Activated CD4-positive, alpha-beta T cell treated with anti-CD3 and anti-CD28 coated beads, Interleukin-2, amount 50 U/mL, for 16 hours (primary cell): Measurements from ENCODE around the gene SAMMSON.

Source experiments
- DNase-seq: peaks from one replicate; pipeline ENCODE4 v3.0.0-alpha.2; 2020

SAMMSON gene

DNA sequence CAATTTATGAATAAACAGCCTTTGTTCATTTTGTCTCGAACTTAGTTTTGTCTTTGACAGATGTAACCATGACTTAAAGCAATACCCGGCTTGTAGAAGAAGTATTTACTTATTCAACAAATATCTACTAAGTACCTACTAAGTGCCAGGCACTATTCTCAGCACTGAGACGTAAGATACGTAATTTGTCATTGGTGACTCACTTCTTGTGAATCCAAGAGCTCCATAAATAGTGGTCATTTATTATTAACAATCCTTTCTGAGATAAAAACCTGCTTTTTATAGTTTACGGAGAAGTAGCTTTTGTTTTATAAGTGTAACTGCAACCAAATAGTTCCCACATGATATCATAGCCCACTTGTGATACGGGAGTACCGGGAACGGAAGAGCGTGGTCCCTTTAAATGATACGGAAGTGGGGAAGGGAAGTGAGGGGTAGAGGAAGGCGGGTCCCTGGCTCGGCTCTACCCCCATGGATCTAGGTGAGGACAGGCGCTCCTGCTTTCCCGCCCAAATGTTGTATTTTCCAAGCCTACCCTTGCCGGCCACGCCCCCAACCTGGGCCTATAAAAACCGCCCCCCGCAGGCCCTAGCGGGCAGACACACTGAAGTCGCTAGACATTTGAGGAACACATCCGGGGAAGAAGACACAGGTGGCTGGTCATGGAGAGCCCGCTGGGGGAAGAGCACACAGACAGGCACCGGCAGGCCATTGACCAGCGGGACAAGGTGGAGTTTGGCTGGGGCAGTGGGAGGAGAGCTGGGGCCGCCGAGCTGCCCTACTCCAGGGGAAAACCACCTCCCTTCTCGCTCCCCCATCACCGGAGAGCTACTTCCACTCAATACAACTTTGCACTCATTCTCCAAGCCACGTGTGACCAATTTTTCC is at the start of gene SAMMSON:
Gene SAMMSON (plus strand): TSS at position 594 of the 888 bp plus-strand sequence.
- no peak for DNase-seq

DNA sequence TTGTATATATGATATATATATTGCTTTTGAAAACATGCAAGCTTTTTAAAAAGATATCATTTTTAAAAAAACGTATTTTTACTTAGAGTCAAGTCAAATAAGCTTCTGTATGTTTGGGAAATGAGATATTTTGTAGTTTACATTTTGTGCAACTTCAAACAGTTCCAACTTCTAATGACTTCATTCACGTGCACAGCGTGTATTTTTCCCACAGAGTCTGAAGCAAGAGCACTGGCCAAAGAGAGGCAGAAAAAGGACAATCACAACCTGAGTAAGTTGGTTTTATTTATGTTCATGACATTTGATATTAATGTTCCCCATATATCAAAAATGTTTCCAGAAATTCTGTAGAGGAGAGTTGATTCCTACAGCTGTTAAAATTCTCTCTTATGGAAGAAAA is 47.9 kb upstream of the SAMMSON start:
- DNase-seq = no peak

DNA sequence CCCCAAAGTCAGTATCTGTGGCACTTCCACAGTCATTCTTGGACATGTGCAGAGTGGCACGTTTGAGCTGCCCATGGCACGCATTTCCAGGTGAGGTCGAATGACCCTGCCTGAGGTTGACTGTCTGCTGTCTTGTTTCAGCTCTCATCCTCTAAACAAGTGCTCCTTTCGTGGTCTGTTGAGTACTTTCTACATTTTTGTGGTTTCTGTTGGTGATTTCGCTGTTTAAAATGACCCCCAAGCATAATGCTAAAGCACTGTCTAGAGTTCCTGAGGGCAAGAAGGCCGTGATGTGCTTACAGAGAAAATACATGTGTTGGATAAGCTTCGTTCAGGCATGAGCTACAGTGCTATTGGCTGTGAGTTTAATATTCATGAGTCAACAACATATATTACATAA is 40.0 kb upstream of the SAMMSON start:
- no peak for DNase-seq

DNA sequence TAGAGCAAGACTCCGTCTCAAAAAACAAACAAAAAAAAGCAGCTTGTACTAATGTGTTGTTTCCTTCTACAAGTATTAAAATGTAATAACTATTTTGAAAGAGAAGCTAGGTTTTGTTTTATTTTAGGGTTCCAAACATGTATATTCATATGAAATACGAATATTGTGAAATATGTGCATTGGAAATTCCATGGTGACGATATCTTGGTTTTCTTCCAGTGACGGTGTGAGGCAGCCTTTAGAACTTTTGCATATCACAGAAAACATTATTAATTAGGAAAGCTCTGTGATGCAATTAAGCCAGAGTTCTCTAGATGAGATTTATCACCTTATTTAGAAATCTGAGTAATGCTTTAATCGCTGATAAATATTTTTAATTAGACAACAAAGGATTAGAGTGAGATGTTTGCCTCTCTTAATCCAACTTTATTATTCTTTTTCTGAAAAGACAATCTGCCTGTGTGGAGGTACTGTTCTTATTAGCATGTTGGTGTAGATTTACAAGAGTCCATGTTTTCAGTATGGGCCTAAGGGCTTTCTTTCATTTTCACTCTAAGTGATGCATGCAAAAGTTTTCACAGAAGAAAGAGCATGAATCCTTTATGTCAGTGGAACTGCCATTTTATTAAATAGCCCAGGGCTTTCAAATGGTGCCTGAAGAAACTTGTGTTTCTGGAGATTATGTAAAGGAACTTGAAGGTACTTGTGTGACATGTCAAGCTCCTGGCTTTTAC is 37.7 kb upstream of the SAMMSON start:
- DNase-seq = no peak

DNA sequence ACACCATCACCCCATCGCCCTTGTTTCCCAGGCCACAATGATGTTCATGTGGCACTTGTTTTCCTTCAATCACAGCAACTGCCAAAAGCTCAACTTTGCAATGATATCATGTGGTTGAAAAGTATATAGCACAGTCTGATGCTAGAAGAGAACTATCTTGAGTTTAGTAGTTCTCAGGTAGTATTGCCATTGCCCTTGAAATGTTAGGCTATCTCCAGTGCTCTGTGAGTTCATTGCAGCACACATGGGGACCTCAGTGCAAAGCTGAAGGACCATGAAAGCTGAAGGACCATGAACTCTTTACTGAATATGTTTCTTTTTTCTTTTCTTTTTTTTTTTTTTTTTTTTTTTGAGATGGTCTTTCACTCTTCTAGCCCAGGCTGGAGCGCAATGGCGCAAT is 35.9 kb upstream of the SAMMSON start:
- no peak for DNase-seq

DNA sequence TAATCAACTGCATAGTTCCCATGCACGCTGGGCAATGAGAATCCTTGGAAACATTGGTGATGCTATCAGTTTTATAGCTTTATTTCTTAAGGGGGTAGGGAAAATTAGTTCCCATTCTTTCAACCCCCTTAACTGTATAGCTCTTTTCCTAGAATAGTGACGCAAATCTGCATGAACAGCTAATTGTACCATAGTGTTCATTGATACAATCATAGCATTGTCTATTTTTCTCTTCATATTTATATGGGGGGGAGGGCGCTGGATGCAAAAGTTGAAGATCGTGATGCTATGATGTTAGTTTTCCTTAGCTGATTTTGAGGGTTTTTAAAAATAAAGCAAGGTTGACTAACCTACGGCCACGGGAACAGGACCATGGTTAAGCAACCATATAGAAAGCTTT is 32.4 kb upstream of the SAMMSON start:
- no peak for DNase-seq

DNA sequence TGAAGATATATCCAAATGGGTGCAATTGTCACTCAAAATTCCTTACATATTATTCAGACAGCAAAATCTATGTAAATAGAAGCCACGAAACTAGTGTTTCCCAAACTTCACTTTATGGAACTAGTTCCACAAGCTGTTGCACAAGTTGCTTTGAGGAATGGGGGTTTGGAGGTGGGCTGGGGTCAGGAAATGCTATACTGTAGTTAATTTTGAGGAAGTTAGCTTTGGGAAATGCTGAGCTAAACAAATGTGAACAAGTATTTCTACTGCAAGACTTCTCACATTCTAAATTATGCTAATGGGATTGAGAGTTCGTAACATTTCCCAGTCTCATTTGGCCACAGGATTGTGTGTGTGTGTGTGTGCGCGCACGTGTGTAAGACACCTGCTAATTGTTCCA is 28.7 kb upstream of the SAMMSON start:
- no peak for DNase-seq

DNA sequence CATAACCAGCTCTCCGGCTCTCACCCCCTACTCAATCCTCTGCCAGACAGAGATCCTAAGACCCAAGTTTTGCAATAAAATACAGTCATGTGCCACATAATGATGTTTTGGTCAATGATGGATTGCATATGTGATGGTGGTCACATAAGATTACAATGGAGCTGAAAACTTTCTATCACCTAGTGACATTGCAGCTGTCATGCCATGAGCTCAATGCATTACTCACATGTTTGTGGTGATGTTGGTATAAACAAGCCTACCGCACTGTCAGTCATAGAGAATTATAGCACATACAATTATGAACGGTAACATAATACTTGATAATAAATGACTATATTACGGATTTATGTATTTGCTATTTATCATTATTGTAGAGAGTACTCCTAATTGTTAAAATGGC is 26.9 kb upstream of the SAMMSON start:
- DNase-seq = no peak

DNA sequence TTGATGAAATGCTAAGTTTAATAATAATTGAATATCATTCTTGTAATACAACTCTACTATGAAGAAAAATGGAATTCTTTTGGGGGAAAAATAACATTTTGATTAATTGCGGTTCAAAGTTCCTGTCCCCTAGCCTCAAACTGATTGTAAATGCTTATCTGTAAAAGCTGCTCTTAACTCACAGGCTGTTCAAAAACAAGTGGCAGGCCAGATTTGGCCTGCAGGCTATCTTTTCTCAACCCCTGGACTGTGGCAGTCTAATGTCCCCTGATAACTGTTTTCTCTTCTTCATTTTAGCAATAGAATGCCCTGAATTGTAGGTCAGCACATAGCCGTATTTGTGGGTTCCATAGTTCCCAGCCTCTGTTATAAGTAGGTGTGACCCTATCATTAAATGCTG is 23.5 kb upstream of the SAMMSON start:
- no peak for DNase-seq

DNA sequence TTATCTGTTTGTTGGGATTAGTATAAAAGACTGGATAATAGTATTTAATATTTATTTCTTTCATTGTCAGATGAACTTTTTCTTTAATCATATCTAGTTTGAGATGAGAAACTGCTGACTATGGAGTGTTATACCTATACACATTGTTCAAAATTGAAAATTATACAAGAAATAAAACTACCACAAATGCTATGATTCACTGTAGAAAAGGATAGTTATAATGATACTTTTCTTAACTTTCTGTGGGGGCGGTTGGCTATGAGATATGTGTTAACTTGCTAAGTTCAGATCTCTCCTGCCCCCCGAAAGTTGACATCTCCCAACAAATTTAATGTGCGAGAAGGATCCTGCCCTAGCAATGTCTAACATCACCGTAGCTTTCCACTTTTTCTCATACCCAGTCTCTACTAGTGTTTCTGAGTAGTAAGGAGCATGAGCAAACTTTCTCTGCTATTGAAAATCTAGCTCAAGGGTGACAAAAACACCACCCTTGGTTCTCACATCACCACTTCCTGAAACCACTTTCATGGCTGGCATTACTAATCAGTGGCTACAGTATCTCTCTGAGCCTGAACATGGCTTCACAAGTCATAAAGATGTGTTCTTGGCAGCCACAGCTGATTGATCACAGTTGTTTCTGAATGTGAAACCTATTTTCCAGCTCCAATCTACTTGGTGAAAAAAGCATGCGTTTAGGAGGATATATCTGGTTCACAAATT is 15.8 kb upstream of the SAMMSON start:
- peak; percentile 55 for DNase-seq

DNA sequence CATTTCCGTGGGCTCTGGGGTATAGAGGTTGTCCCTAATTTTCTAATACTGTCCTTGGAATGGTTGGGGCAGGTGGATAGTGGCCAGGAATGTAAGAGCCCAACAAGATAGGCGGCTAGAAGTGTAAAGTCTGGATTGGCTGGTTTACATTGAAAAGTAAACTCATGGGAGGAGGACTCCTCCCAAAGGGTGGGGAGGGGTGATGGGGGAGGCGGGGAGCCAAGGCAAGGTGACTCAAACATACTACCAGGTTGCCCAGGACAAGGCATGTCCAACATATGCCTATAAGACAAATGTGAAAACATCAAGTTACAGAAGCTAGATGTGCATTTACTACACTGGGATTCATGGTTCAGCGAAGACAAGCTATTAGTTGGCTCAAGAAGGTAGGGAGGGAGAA is 14.3 kb upstream of the SAMMSON start:
- no peak for DNase-seq

DNA sequence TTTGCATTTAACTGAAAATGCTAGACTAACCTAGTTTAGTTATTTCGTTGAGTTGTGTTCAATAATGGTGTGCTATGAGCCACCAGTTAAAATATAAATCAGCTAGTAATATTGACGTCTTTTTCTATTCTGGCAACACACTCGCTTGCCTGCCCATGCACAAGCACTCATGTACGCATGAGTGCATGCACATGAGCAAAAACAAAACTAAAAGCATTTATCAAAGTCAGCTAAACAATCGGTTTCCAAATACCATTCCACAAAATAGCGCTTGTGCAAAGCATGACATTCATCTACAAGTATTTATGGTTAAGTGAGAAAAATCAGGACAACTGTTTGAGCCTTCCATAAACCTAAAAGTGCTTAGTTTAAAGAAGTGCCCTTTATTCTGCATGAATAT is 13.1 kb upstream of the SAMMSON start:
- DNase-seq = no peak

DNA sequence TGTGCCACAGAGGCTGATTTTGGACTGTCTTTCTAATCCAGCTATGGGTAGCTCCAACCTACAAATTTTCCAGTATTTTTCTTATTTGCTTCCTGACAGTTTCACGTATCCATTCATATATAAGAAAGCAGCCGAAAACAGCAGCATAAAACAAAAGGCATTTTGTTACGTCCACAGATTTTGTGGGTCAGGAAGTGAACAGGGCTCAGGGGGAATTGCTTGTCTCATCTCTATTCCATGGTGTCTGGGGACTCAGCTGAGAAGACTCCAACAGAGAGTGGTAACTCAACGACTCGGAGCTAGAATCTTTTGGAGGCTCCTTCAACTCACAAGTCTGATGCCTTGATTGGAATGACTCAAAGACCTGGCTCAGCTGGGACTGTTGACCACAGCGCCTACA is 11.7 kb upstream of the SAMMSON start:
- DNase-seq = no peak

DNA sequence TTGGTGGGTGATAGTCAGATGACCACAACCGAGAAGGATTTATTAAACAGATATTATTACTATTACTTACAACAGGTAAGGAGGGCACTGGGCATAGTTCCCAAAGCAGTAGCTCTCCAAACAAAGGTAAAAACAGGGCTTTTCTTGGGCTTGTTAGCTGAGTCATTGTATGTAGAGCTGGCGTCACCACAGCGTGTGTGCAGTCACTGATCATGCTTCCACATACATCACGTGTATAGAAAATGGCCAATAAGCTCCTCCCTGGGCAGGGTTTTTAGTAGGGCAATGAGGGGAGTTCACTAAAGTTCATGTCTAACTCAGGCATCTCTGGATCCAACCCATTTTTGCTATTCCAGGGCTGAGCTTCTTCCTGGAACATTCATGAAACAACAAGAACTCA is 5.8 kb upstream of the SAMMSON start:
- no peak for DNase-seq

DNA sequence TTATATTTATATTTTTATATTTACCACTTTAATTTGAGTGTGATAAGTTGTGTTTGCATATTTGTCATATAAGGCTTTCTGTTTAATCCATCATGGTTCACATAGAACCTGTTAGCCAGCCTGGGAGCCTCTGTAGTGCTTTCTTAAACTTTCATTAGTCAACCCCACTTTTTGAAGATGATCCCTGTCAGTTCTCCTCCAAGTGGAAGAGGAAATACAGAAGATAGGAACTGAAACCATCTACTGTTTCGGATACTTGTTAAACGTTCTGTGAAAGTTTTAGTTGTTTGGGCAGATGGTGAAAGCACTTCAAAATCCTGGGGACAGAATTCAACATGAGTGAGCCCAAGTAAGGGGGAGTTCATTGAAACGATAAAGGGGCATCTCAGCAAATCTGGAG is 4.6 kb upstream of the SAMMSON start:
- no peak for DNase-seq

DNA sequence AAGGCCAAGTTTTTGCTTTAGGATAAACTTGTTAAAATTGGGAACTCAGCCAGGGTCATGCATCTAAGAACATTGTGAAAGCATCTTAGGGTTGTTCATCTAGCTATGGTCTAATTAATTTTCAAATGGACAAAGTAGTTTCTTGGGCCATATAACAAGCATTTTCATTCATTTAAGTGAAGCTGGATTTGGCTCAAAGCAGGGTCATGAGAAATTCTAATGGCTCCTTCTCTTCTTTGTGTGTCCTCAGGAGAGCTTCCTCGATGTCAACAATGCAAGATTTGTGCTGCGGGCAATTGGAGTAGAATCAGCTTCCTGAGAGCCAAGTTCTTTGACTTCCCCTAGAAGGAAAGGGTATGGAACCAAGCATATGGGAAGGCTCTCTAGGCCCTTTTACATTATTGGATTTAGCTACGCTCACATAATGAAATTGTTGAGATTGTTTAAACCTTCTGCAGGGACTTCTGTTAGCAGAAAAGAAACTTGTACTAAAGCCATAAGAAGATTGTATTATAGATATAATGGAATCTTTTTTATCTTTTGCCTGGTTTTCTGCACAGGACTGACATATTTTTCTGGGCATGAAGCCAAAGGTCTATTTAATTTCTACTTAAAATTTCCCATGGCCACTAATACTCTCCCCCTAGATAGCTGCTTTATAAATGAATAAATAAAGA is 1.8 kb upstream of the SAMMSON start:
- DNase-seq = no peak

DNA sequence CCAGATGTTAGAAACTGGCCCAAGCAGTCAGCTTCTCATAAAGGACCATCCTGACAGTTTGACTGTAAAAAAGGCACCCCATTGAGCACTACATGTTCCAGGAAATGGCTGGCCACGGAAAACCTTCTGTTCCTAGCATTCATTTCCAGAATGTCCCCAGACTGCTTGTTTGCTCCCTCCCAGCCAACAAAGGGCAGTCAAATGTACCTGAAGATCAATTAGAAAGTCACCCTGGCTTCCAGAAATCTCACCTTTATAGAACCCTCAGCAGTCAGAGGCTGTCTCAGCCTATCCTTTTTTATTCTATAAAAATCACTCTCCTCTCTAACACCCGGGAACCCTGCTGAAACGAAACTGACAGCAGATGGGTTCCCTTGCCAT is 784 bp upstream of the SAMMSON start:
- DNase-seq = no peak

DNA sequence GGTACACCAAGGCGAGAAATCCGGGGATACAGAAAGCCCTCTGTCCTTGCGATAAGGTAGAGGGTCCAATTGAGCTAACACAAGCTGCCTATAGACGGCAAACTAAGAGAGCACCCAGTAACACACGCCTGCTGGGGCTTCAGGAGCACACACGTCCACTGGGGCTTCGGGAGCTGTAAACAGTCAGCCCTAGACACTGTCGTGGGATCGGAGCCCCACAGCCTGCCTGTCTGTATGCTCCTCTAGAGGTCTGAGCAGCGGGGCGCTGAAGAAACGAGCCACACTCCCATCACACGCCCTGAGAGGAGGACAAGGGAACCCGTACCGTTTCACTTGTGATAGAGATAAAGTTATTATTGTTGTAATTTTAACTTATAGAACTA is 486 bp downstream of the SAMMSON start:
- no peak for DNase-seq

DNA sequence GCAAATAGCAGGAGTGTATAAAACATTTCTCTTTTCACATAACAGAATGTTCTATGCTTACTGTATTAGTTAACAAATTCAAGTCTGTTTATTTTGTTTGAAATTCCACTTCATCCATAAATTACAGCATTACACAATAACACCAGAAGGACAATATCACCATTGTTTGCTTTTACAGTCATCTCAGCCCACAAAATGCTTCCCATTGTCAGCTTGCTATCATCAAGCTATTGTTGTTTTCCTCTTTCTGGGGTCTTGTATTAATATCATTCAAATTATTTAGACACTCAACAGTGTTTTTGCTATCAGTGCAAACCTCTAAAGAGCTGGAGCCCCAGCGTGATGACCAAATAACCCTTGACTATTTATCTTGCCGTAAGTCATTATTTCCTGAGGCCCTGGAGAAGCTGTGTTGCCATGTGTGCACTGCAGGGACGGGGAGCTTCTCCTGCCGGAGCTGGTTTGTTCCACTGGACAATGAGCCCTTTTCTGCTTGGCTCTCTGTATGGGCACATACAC is 1.1 kb downstream of the SAMMSON start:
- DNase-seq = no peak

DNA sequence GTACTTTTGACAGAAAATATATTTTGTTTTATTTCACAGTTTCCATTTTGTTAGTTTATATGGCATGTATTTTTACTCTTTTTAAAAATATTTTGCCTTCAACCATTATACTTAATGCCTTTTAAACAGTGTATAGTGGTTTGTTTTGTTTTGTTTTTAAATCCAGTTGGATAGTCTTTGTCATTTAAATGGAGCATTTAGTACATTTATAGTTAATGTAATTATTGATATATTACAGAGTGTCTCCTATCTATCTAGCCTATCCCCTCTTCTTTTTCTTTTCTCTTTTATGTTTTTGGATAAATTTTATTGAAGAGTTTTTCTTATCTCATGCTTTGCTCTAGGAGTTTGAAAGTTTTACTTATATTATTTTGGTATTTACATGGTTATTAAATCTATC is 3.6 kb downstream of the SAMMSON start:
- DNase-seq = no peak

DNA sequence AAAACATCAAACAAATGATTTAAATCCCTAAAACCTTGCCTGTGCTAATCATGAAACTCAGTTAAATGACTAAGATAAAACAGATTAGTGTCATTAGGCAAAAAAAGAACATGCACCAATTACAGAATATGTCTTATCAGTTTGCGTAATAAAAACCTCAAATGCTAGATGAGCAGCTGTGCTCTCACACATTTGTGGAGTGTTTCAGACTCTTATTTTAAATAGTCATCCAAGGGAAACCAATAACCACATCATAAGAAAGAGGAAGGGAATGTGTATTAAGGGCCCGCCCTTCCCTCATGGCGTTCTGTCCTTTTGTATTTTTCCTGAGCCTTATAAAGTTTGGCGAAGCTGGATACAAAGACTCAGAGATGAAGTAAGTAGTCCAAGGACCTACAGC is 6.6 kb downstream of the SAMMSON start:
- no peak for DNase-seq

DNA sequence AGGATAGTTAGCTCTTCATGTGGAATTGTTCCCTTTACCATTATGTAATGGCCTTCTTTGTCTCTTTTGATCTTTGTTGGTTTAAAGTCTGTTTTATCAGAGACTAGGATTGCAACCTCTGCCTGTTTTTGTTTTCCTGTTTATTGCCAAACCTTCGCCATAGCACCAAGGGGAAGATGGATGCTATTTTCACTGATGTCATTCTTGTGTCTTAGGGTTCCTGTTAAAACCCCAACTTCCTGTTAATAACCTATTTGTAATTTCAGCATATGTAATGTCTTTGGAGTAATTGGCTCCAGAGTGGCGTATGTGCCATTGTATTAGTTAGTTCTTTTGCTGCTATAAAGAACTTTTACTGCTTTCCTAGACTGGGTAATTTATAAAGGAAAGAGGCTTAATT is 10.8 kb downstream of the SAMMSON start:
- DNase-seq = no peak

DNA sequence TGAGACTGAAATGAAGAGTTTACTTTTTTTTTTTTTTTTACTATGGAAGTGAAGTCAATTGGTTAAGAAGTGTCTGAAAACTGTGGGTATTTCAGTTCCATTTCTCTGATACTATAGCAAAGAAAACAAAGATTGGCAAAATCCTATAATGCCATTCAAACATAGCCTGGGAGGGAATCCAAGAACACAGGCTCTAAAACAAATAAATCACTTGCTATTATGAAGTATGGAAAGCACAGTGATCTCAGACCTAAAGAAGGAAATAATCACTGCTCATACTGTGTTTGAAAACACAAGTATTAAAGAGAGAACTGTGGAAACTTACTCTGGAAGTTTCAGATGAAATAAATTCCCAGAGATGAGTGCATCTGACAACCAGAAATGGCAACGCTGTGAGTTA is 12.0 kb downstream of the SAMMSON start:
- DNase-seq = no peak
